Skin of body (tissue), 2 donors: ENCODE measurements around the gene KIF1B. TPM values are rescaled to one million over a fixed set of nuclear protein-coding genes. Genes with fewer than 3 reads are reported as not detected.

Experiments
- DNase-seq: peaks from one replicate; lab custom pipeline; 2025; lab: John Stamatoyannopoulos, UW
- total RNA-seq: library from RNA; depleted of rRNA; stranded (reverse); fragments of >200 nt; gene quantifications from one replicate; pipeline ENCODE4 v1.2.3, GENCODE V29; 2014

KIF1B gene
- total RNA-seq, 1 donor from 2014 or later, result 74.6 TPM

DNA sequence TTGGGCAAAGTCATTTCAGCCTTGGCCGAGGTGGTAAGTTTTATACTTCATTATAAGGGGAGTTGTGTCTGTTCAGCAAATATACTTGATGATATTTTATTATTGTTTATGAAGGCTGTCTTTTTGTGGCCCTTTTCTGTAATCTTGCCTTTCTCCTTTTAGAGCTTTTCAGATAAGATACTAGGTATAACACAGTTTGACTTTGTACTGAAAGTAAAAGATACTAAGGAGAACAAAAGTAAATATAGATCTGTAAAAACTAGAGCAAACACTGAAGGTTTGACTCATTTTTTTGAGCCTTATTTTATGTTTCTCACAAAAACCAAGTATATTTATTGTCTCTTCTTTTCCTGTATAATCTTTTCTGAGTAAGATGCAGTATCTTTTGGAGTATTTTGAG is 61.9 kb downstream of the KIF1B start:
- no peak for DNase-seq

DNA sequence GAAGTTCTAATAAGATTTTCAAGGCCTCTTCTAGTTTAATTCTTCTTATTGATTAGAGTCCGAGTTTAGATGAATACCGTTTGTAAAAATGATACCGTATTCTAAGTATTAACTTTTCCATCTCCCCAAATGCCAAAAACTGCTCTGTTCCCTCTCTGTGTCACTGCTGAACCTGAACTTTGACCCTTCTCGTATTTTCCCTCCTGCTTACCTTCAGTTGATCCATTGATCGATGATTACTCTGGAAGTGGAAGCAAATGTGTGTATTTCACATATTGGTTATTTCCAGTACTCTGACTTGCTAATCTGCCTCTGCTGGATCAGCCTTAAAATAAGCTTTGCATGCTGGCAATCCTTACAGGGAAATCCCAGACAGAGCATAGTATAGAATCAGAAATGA is 68.5 kb downstream of the KIF1B start:
- no peak for DNase-seq

DNA sequence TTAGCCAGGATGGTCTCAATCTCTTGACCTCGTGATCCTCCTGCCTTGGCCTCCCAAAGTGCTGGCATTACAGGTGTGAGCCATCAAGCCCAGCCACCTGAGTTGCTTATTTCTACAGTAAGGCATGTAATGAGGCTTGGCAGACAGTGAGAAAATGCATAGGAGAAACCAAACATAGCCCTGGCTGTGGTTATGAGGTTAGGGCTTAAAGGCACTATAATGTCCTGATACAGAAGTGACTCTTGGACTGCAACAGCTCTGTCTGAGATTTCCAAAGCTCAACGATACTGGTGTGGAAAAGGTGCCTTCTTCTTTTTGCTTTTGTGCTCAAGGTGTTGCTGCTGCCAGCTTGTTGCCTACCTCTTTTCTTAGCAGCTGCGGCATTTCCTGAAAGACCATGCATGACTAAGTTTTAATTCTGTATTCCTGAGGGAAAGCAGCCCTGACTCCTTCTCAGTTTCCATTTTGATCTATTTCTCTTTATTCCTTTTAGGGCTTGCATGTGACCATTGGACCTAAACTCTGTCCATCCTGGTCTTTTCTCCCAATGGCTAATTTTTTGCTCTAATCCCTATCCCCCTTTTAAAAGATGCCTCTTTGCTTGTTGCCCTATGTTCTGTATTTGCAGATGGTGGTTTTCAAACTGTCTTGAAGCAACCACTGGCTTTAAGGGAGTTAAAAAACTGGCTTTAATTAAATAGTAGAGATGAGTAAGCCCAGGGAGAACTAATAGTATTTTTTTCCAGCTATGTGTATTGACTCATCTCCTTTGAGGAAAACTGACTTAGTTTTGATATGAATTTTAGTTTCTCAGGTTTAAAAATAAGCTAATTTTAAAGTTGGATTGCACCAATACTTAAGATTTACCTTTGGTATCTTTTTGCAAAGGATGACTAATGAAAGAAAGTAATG is 70.3 kb downstream of the KIF1B start:
- no peak for DNase-seq

DNA sequence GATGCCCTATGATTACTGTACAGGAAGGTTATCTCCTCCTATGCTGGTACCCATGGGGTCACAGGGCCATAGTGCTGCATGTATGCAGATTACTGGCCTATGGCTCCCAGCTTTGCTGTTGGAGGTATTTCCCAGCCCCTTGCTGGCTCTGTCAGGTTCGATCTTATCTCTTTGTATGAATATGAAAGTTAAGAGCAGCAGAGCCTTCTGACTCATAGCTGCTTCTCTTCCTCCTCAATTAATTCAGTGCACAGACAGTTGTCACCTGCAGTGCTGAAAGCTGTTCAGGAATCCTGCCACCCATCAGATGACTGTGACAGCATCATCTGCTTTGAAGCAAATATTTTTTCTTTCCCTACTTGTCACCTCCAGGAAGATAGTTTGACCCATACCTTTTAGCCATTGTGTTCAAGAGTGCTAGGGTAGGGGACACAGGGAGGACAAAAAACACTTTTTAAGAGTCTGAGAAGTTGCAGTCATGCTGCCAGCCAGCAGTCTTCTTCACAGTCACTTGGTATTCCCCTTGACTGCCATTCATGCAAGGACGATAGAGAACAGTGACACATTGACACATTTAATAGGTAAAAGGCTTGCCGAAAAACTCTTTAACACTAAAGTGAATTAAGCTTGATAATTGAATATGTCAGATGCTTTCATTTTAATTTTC is 73.1 kb downstream of the KIF1B start:
- DNase-seq, result no peak

DNA sequence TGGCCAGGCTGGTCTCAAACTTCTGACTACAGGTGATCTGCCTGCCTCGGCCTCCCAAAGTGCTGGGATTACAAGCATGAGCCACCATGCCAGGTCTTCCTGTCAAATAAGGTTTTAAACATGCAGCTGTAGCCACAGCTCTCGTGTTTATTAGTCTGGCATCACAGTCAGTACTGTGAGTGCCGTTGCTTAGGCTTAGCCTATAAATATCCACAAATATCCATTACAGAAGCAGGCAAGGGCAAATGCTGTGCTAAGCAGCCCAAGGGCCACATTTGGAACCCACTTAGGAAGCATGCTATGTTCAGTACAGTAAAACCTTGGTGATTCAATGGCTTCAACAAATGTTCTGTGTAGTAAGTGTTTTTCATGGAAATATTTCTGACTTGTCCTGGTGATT is 75.9 kb downstream of the KIF1B start:
- DNase-seq, result no peak

DNA sequence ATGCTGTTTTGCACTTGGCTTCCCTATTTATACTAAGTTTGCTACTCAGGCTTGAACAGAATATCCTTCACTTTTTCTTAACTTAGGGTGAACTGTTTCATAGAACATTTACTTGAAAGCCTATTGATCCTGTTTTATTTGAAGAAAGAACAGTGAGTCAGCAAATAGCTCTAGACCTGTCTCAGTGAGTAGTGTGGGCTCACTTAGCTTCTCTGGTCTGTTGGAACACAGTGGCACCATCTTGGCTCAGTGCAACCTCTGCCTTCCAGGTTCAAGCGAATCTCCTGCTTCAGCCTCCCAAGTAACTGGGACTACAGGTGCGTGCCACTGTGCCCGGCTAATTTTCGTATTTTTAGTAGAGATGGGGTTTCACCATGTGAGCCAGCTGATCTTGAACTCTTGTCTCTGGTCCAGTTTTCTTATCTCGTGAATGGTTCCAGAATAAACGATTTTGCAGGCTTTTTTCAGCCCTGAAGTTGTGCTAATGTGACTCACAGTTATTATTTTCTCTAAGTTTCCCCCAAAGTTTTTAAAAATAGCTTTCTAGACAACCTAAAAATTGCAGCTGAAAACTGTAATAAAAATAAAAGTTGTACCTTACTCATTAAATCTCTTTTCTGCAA is 76.8 kb downstream of the KIF1B start:
- DNase-seq, result no peak

DNA sequence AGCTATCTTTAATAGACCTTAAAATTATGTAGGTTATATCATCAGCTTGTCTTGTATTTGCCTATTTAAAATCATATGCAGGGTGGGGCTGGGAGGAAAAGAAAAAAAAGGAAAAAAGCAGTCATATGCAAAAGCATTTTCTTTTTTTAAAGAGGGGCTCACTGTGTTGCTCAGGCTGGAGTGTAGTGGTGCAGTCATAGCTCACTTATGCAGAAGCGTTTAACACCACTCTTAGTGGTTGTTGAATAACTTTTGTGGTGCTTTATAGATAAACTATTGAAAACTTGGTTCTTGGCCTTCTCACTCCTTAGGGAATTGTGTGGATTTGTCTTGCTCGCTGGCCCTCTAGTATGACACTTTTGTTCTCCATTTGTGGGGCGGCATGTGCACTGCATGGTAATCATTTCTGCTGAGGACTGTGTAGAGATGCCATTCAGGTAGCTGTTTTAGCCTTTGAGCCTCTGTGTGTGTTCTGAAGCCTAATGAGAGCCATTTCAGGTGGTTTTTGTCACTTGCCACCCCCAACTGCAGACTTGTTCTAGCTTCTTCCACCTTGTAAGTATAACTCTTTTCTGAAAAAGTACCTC is 77.8 kb downstream of the KIF1B start:
- DNase-seq, result no peak

DNA sequence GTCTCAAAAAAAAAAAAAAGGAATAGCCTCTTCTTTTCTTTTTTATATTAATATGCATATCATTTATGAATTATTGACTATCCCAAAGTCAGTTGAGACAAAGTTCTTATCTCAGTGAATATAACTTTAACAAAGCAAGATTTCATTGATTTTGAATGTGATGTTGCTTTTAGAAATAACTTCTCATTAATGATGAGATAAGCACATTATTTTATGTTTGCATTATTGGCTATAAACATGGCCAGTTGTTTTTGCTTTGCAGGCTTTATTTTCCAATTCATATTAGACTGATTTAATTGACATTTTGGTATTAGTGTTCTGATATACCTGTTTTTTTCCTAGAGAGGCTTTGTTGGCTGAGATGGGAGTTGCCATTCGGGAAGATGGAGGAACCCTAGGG is 81.3 kb downstream of the KIF1B start:
- no peak for DNase-seq

DNA sequence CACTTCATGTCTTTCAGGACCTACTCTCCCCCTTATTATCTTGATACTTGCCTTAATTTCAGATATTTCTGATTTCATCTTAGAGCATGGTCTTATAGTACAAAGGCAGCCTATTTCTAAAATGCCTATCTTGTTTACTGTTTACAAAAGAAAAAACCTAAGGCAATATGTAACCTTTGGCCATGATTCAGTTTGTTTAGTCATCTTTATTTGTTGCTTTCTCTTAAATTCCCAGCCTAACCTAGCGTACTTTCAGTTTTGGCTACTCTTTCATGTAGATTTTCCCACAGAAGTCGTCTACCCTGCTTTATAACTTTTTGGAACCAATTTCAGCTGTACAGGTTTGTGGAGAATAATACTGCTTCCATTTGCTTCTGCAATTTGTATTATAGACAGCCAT is 81.8 kb downstream of the KIF1B start:
- DNase-seq, result no peak

DNA sequence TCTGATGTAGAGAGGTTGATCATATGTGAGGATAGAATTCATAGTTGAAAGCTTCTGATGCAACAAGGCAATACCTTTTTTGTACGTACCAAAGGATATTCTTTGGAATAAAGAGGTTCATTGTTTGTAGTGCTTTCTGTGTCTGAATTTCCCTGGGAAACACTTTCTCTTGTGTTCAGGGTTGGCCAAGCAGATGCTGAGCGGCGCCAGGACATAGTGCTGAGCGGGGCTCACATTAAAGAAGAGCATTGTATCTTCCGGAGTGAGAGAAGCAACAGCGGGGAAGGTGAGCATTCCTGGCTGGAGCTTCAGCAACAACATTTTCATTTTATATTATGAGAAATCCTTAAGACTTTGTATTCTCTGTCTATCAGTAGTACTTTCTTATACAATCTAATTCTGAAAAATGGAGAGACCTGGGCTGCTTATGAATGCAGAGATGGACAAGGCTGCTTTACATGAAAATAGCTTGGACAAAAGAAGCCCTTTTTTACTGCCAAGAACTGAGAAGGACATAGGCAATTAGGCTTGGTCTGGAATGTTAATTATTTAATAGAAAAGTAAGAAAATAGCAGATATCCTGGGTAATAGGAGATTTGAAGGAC is 85.2 kb downstream of the KIF1B start:
- no peak for DNase-seq

DNA sequence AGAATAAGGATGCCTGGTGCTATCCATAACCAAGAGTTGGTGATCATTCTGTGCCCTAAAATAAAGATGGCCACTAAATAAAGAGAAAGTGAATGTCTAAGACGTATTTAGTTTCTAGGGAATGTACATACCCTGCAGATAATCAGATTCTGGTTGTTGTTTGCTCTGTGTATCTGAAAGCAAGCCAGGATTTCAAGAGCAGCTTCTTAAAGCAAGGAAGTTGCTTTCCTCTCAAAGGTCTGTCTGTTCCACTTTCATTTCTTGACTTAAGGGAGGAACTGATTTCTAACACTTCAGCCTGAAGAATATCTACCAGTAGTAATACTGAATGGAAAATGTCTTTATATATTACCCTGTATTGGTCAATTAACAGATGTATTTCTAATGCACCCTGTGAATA is 88.8 kb downstream of the KIF1B start:
- DNase-seq, result no peak

DNA sequence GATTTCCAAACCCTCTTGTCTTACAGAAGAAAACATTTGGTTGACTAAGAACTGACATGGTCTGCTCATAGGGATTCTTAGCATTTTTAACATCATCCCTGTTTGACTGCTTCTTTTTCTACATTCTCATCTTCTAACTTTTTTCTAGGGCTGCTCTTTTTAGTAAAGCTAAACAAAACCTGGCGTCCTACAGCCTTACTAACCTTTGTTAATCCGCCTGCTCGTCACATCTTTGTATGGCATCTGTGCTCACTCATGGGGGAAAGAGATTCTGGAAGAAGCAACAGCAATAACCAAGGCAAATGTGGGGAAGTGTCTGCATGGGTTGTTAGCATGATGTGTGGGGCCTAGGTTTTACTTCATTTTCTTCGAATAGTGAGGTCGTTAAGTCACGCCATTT is 92.0 kb downstream of the KIF1B start:
- no peak for DNase-seq

DNA sequence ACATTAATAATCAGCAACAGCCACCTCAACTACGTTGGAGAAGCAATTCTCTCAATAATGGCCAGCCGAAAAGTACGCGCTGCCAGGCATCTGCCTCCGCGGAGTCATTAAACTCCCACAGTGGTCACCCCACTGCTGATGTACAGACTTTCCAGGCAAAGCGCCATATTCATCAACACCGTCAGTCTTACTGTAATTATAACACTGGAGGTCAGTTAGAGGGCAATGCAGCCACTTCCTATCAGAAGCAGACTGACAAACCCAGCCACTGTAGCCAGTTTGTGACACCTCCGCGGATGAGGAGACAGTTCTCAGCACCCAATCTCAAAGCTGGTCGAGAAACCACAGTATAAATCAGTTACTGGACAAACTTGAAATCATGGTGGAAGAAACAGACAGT is 93.9 kb downstream of the KIF1B start:
- no peak for DNase-seq

DNA sequence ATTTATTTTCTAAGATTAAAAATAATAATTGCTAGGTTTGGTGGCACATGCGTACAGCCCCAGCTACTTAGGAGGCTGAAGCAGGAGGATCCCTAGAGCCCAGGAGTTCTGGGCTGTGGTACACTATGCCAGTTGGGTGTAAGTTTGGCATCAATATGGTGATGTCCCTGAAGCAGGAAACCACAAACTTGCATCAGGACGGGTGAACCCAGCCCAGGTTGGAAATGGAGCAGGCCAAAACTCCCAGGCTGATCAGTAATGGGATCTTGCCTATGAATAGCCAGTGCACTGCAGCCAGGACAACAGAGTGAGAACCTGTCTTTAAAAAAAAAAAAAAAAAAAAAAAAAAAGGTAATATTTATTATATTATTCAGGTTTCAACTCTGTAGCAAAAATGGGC is 96.1 kb downstream of the KIF1B start:
- no peak for DNase-seq

DNA sequence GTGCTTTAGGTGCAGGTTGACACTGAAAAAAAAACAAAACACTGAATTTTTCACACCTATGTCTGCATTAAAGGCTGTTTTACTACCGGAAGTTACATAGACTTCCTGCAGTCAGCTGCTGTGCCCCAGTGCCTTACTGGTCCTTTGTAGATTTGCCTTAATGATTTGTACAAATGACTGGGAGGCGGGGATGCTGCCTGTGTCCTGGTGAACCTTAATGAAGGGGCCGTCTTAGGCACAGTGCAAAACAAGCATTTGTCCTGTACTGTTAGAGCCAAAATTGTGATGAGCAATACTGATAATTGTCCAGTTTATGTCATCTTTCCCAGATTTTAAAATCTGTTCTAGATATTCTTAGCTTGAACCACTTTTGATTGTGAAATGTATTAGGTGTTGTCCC is 97.6 kb downstream of the KIF1B start:
- DNase-seq, result no peak

DNA sequence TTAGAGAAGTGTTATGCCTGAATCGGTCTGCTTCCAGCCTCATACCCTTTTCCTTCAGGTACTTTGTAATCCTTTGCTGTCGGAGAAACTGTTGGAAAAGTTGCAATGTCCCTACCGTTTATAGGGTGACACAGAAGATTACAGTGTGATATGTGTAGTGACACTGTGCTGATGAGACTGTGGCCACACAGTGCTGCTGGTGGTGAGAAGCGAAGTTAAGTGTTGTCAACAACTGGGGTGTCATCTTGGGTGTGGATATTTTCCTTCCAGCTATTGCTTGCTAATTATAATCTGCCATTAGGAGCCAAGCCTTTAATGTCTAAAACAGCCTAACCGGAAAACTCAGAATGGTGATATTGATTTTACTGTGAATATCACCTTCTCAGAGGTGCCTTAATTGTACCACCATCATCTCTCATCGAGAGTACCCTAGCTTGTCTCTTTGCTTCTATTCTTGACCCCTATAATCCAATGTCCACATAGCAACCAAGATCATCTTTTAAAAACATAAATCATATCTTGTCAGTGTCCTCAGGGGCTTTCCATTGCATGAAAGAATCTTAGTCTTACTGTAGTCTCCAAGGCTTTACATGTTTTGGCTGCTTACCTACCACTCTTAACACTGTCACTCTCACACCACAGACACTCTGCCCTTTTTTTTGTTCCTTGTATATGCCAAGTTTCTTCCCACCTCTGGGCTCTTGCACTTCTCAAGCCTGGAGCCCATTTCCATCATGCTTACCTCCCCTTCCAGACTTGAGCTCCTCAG is 99.1 kb downstream of the KIF1B start:
- no peak for DNase-seq

DNA sequence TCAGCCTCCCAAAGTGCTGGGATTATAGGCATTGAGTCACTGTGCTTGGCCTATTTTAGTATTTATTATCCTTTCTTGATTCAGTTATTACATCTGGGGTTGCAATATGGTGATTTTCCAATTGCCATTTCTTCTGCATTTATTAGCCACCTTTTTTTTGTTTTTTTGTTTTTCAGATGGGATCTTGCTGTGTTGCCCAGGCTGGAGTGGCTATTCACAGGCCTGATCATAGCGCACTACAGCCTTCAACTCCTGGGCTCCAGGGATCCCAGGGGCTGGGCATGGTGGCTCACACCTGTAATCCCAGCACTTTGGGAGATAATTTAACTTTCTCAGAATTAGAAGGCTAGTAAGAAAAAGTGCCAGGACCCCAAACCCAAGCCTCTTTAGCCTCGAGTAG is 106.4 kb downstream of the KIF1B start:
- no peak for DNase-seq

DNA sequence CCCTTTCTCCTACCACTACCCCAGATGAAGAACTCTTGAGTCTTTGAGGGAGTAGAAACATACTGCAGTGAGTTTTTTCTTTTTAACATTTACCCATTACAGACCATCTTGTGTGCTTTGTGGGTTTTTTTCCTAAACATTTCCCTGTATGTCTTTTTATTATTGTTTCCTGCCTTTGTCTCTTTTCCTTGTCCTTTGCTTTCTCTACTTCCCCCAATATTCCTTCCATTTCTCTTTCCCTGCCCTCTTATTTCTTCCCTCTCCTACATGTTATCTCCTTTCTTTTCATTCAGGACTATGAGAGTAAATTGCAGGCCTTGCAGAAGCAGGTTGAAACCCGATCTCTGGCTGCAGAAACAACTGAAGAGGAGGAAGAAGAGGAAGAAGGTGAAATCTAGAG is 109.4 kb downstream of the KIF1B start:
- DNase-seq, result no peak

DNA sequence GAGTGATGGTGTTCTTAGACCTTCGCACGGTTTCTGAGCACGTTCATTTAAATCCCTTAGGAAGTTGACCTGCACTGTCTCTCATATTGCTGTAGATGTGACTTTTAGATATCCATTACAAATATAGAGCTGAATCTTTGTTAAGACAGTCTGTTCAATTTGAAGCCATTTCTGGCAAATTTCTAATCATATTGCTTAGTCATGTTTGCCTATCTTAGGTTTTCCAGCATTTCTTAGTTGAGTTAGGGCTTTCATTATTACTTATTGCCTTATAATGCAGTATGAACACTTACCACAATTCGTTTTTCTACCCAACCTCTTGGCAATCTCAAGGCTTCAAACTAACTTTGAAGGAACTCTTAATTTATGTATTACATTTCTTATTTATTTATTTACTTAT is 110.0 kb downstream of the KIF1B start:
- DNase-seq, result no peak

DNA sequence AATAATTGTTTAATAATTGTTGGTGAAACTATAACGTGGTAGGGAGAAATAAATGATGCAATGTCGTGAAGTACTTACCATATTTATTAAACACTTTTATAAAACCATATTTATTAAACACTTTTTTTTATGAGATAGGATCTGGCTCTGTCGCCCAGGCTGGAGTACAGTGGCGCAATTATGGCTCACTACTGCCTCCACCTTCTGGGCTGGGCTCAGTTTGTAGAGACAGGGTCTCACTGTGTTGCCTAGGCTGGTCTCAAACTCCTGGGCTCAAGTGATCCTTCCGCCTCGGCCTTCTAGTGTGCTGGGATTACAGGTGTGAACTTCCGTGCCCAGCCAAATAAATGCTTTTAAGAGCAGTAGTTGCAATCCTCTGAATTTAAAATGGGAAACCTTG is 112.5 kb downstream of the KIF1B start:
- DNase-seq, result no peak

DNA sequence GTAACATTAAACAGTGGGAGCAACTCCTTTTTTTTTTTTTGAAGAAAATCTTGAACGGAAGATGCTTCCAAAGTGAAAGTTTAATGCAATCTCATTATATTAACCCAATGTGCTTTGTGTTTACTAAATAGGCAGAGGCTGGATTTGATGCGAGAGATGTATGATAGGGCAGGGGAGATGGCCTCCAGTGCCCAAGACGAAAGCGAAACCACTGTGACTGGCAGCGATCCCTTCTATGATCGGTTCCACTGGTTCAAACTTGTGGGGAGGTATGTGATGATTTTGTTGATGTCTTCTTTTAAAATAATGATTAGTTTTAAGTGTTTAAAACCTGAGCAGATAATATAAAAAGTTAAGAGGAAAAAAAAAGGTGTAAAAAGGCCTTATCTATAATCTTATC is 114.3 kb downstream of the KIF1B start:
- no peak for DNase-seq
